DMS153 (cell line): ENCODE data around the gene PSENEN.

ENCODE experiments used
- DNase-seq: peaks from one replicate; lab custom pipeline; 2025; lab: John Stamatoyannopoulos, UW

PSENEN gene

GRCh38 chr19:35745328-35746086, at the start of gene PSENEN, which contains the start of gene U2AF1L4:
Gene PSENEN, plus strand, starts transcription at chr19:35745651. Its CDS starts 280 bp downstream, at chr19:35745931.
Gene U2AF1L4, minus strand, starts transcription at chr19:35745418. Its CDS starts 27 bp downstream, at chr19:35745391.
- peak; percentile 99 for DNase-seq

- no peak for DNase-seq
These were observed 49.5 kb upstream of the PSENEN start for GRCh38 chr19:35695895-35696422.

GRCh38 chr19:35696835-35697234, 48.6 kb upstream of the PSENEN start:
- DNase-seq = no peak

- DNase-seq = peak; percentile 97
These were observed 43.0 kb upstream of the PSENEN start for GRCh38 chr19:35702223-35703012.

- DNase-seq = no peak
These were observed 42.1 kb upstream of the PSENEN start for GRCh38 chr19:35703343-35703742.

- DNase-seq = peak; percentile 62
These were observed 41.2 kb upstream of the PSENEN start, which contains the start of gene ZBTB32 for GRCh38 chr19:35704218-35704617. Gene ZBTB32, plus strand, starts transcription at chr19:35704558. Its CDS starts 10,069 bp downstream, at chr19:35714627.

GRCh38 chr19:35708391-35708790, 37.1 kb upstream of the PSENEN start:
- DNase-seq = no peak

- DNase-seq = no peak
These were observed 34.4 kb upstream of the PSENEN start for GRCh38 chr19:35710784-35711723.

- DNase-seq = no peak
These were observed 32.6 kb upstream of the PSENEN start for GRCh38 chr19:35712567-35713505.

- DNase-seq = no peak
These were observed 32.0 kb upstream of the PSENEN start for GRCh38 chr19:35713506-35713850.

- DNase-seq = no peak
These were observed 31.5 kb upstream of the PSENEN start for GRCh38 chr19:35713904-35714495.

- no peak for DNase-seq
These were observed 30.7 kb upstream of the PSENEN start for GRCh38 chr19:35714601-35715354.

GRCh38 chr19:35715355-35715809, 30.1 kb upstream of the PSENEN start:
- no peak for DNase-seq

- DNase-seq = no peak
These were observed 29.3 kb upstream of the PSENEN start for GRCh38 chr19:35715981-35716800.

GRCh38 chr19:35716801-35717664, 28.4 kb upstream of the PSENEN start:
- DNase-seq = peak; percentile 94

- no peak for DNase-seq
These were observed 27.6 kb upstream of the PSENEN start, which contains the start of gene KMT2B for GRCh38 chr19:35717665-35718344. Gene KMT2B, plus strand, starts transcription at chr19:35718003. Its CDS starts 16 bp downstream, at chr19:35718019.
